GM21526 (cell line): ENCODE measurements around the gene U2SURP.
A peak's percentile ranks its signal among the peaks of the same experiment; 100 is the strongest.
"Not testable (repeated sequence)": the region's sequence is repeated elsewhere in the genome, so short reads cannot be mapped to it uniquely, and the experiment has no call there.

Experiments used
- ATAC-seq: cut with Tn5 transposase; IDR thresholded peaks from one replicate; pipeline ENCODE4 v1.9.1; 2021; ENCODE audit warnings: moderate library complexity; ENCODE audit not compliant: unreplicated experiment, low FRiP score

Gene U2SURP

GRCh38 chr3:143004823-143005222 lies 3.5 kb downstream of the U2SURP start:
- no peak for ATAC-seq

- no peak for ATAC-seq
Measured at GRCh38 chr3:143010024-143010423, 8.7 kb downstream of the U2SURP start.

- ATAC-seq: no peak
Measured at GRCh38 chr3:143011705-143012104, 10.3 kb downstream of the U2SURP start.

- ATAC-seq: no peak
Measured at GRCh38 chr3:143014921-143015320, 13.6 kb downstream of the U2SURP start.

GRCh38 chr3:143016321-143016972 lies 15.1 kb downstream of the U2SURP start:
- ATAC-seq: no peak

- ATAC-seq: no peak
Measured at GRCh38 chr3:143024351-143024960, 23.1 kb downstream of the U2SURP start.

- ATAC-seq: no peak
Measured at GRCh38 chr3:143031327-143031726, 30.0 kb downstream of the U2SURP start.

- ATAC-seq: not testable (repeated sequence)
Measured at GRCh38 chr3:143031796-143032387, 30.5 kb downstream of the U2SURP start.

GRCh38 chr3:143035466-143036211 lies 34.3 kb downstream of the U2SURP start:
- ATAC-seq: no peak

GRCh38 chr3:143036557-143036956 lies 35.2 kb downstream of the U2SURP start:
- ATAC-seq: no peak

GRCh38 chr3:143037867-143038266 lies 36.5 kb downstream of the U2SURP start:
- no peak for ATAC-seq

GRCh38 chr3:143040261-143040879 lies 39.0 kb downstream of the U2SURP start:
- no peak for ATAC-seq

- ATAC-seq: no peak
Measured at GRCh38 chr3:143041903-143042302, 40.5 kb downstream of the U2SURP start.

GRCh38 chr3:143045639-143046038 lies 44.3 kb downstream of the U2SURP start:
- no peak for ATAC-seq

GRCh38 chr3:143046075-143046474 lies 44.7 kb downstream of the U2SURP start:
- ATAC-seq: not testable (repeated sequence)

GRCh38 chr3:143054011-143054410 lies 52.6 kb downstream of the U2SURP start:
- no peak for ATAC-seq

- no peak for ATAC-seq
Measured at GRCh38 chr3:143056372-143056771, 55.0 kb downstream of the U2SURP start.

GRCh38 chr3:143060906-143061305 lies 59.5 kb downstream of the U2SURP start:
- peak; percentile 92 for ATAC-seq

- ATAC-seq: no peak
Measured at GRCh38 chr3:143063018-143063417, 61.6 kb downstream of the U2SURP start.

GRCh38 chr3:143064777-143065176 lies 63.4 kb downstream of the U2SURP start:
- ATAC-seq: no peak

GRCh38 chr3:143065364-143065763 lies 64.0 kb downstream of the U2SURP start:
- ATAC-seq: no peak
